GM19025 (cell line): ENCODE results near the gene DKK3.

Experiments
- ATAC-seq: cut with Tn5 transposase; IDR thresholded peaks from one replicate; pipeline ENCODE4 v1.9.1; 2021; ENCODE audit warnings: mild to moderate bottlenecking, low read depth, moderate library complexity; ENCODE audit not compliant: unreplicated experiment

The DKK3 gene

GRCh38 chr11:11971906-11972547 is 36.4 kb downstream of the DKK3 start:
- no peak for ATAC-seq

- no peak for ATAC-seq
Observed at GRCh38 chr11:11970556-11970955, 37.9 kb downstream of the DKK3 start.

- ATAC-seq: no peak
Observed at GRCh38 chr11:11969380-11970215, 38.8 kb downstream of the DKK3 start.

GRCh38 chr11:11968511-11969280 is 39.7 kb downstream of the DKK3 start:
- no peak for ATAC-seq

- no peak for ATAC-seq
Observed at GRCh38 chr11:11967669-11968510, 40.5 kb downstream of the DKK3 start.

GRCh38 chr11:11966826-11967668 is 41.4 kb downstream of the DKK3 start:
- ATAC-seq: peak; percentile 85

GRCh38 chr11:11966354-11966741 is 42.1 kb downstream of the DKK3 start:
- no peak for ATAC-seq

GRCh38 chr11:11965656-11966353 is 42.6 kb downstream of the DKK3 start:
- no peak for ATAC-seq

GRCh38 chr11:11965192-11965591 is 43.2 kb downstream of the DKK3 start:
- ATAC-seq: no peak

- no peak for ATAC-seq
Observed at GRCh38 chr11:11964774-11965150, 43.7 kb downstream of the DKK3 start.

GRCh38 chr11:11963842-11964773 is 44.3 kb downstream of the DKK3 start:
- ATAC-seq: no peak

- ATAC-seq: no peak
Observed at GRCh38 chr11:11963067-11963466, 45.4 kb downstream of the DKK3 start.

GRCh38 chr11:11961399-11962028 is 46.9 kb downstream of the DKK3 start:
- no peak for ATAC-seq

GRCh38 chr11:11960687-11961086 is 47.7 kb downstream of the DKK3 start:
- no peak for ATAC-seq

- ATAC-seq: no peak
Observed at GRCh38 chr11:11959601-11960000, 48.8 kb downstream of the DKK3 start.

GRCh38 chr11:11958403-11959231 is 49.8 kb downstream of the DKK3 start:
- ATAC-seq: no peak

- no peak for ATAC-seq
Observed at GRCh38 chr11:11956006-11956405, 52.4 kb downstream of the DKK3 start.
